Measurements from ENCODE around the gene SETD1A.

The SETD1A gene

GRCh38 chr16:30980959-30981358 lies 23.4 kb downstream of the SETD1A start:
- no peaks in the 10 kb centered on the region for H3K27me3 ChIP-seq
- H3K9me3 ChIP-seq = no peaks in the 10 kb centered on the region
- no peak overlapping the region for H3K4me3 ChIP-seq (ENCODE audit: low read depth, low read length)
- peaks cover 58% of the 10 kb centered on the region for H3K36me3 ChIP-seq
- no peaks in the 10 kb centered on the region for H3K4me1 ChIP-seq
- no peak for TF ChIP-seq CTCF (IDR thresholded peaks at IDR 0.05; ENCODE audit: low read depth, low read length)
- no peak for DNase-seq

GRCh38 chr16:30982548-30983288 lies 25.2 kb downstream of the SETD1A start:
- H3K4me1 ChIP-seq = no peaks in the 10 kb centered on the region
- peaks cover 43% of the 10 kb centered on the region for H3K36me3 ChIP-seq
- H3K9me3 ChIP-seq = no peaks in the 10 kb centered on the region
- TF ChIP-seq CTCF (IDR thresholded peaks at IDR 0.05; ENCODE audit: low read depth, low read length) = no peak
- no peak for DNase-seq
- no peak overlapping the region for H3K4me3 ChIP-seq (ENCODE audit: low read depth, low read length)
- H3K27me3 ChIP-seq = no peaks in the 10 kb centered on the region

GRCh38 chr16:30983289-30983889 lies 25.8 kb downstream of the SETD1A start:
- TF ChIP-seq CTCF (IDR thresholded peaks at IDR 0.05; ENCODE audit: low read depth, low read length) = no peak
- no peaks in the 10 kb centered on the region for H3K9me3 ChIP-seq
- peaks cover 39% of the 10 kb centered on the region for H3K36me3 ChIP-seq
- DNase-seq = no peak
- no peaks in the 10 kb centered on the region for H3K27me3 ChIP-seq
- no peak overlapping the region for H3K4me3 ChIP-seq (ENCODE audit: low read depth, low read length)
- H3K4me1 ChIP-seq = no peaks in the 10 kb centered on the region

GRCh38 chr16:30983898-30984610 lies 26.5 kb downstream of the SETD1A start:
- H3K27me3 ChIP-seq = no peaks in the 10 kb centered on the region
- H3K4me3 ChIP-seq (ENCODE audit: low read depth, low read length) = no peak overlapping the region
- H3K36me3 ChIP-seq = peaks cover 35% of the 10 kb centered on the region
- no peaks in the 10 kb centered on the region for H3K4me1 ChIP-seq
- no peak for DNase-seq
- no peak for TF ChIP-seq CTCF (IDR thresholded peaks at IDR 0.05; ENCODE audit: low read depth, low read length)
- H3K9me3 ChIP-seq = no peaks in the 10 kb centered on the region

GRCh38 chr16:30984669-30985400 lies 27.3 kb downstream of the SETD1A start, which contains the start of gene HSD3B7:
Gene HSD3B7 (plus strand): TSS chr16:30985207. CDS start chr16:30985659, 452 bp downstream.
- Histone ChIP-seq H3K4me3 (ENCODE audit: low read depth, low read length) (no peak within 1 kb of the TSS), H3K36me3 (peaks cover 29% of the 10 kb centered on the region)

More at GRCh38 chr16:30984669-30985400, 27.3 kb downstream of the SETD1A start, which contains the start of gene HSD3B7:
- DNase-seq = peak; percentile 93
- no peaks in the 10 kb centered on the region for H3K4me1 ChIP-seq
- no peaks in the 10 kb centered on the region for H3K9me3 ChIP-seq
- H3K27me3 ChIP-seq = no peaks in the 10 kb centered on the region
- TF ChIP-seq CTCF (IDR thresholded peaks at IDR 0.05; ENCODE audit: low read depth, low read length) = peak; percentile 92
